Mesodermal cell (in vitro differentiated cells): Measurements from ENCODE around the gene COG4.

ENCODE experiments used
- H3K27ac ChIP-seq: 2 replicates; pipeline ENCODE4 v1.7.0; 2013; ENCODE audit warnings: mild to moderate bottlenecking, low read depth, low read length, moderate library complexity; ENCODE audit not compliant: severe bottlenecking
- H3K36me3 ChIP-seq: 2 replicates; pipeline ENCODE4 v1.7.1; 2013; ENCODE audit warnings: mild to moderate bottlenecking, low read length, moderate library complexity; ENCODE audit not compliant: control insufficient read depth, insufficient read depth
- H3K4me1 ChIP-seq: one replicate; pipeline ENCODE4 v1.7.1; 2013; ENCODE audit warnings: mild to moderate bottlenecking, low read length; ENCODE audit not compliant: insufficient read depth, control insufficient read depth, poor library complexity, severe bottlenecking
- H3K4me3 ChIP-seq: 2 replicates; pipeline ENCODE4 v1.7.0; 2013; ENCODE audit warnings: low read length, control low read depth, mild to moderate bottlenecking; ENCODE audit not compliant: insufficient read depth, poor library complexity, severe bottlenecking; ENCODE audit errors: extremely low read depth
- H3K9me3 ChIP-seq: 2 replicates; pipeline ENCODE4 v1.7.1; 2013; ENCODE audit warnings: mild to moderate bottlenecking, low read length, moderate library complexity; ENCODE audit not compliant: control insufficient read depth
- WGBS, 2 experiments: methylation state at CpG; one replicate each; pipeline ENCODE4 v1.1.5; 2013; ENCODE audit warnings: missing lambda C conversion rate in 2 of 2; ENCODE audit not compliant: insufficient coverage in 2 of 2; 5-methylcytosine and 5-hydroxymethylcytosine counted together

The COG4 gene

GRCh38 chr16:70480127-70481105 is 42.9 kb downstream of the COG4 start:
- Histone ChIP-seq H3K36me3 (peaks cover 58% of the 10 kb centered on the region), H3K4me1 (peaks cover 17% of the 10 kb centered on the region), H3K4me3 (no peak overlapping the region), H3K27ac (no peak overlapping the region), H3K9me3 (no peaks in the 10 kb centered on the region)
- 94 to 96% methylated on average over 16 to 17 of the region's 17 CpGs for WGBS, 2 experiments

GRCh38 chr16:70478912-70479341 is 44.4 kb downstream of the COG4 start:
- H3K27ac ChIP-seq = no peak overlapping the region
- 87 to 93% methylated on average over 9 to 10 of the region's 10 CpGs for WGBS, 2 experiments

GRCh38 chr16:70478169-70478568 is 45.2 kb downstream of the COG4 start:
- peaks cover 24% of the 10 kb centered on the region for H3K4me1 ChIP-seq
- WGBS, 2 experiments = 94 to 96% methylated on average over 6 to 7 of the region's 8 CpGs
- no peak overlapping the region for H3K4me3 ChIP-seq
- peaks cover 41% of the 10 kb centered on the region for H3K36me3 ChIP-seq
- no peaks in the 10 kb centered on the region for H3K9me3 ChIP-seq
- H3K27ac ChIP-seq = no peak overlapping the region

More at GRCh38 chr16:70478912-70479341, 44.4 kb downstream of the COG4 start:
- no peaks in the 10 kb centered on the region for H3K9me3 ChIP-seq
- peaks cover 24% of the 10 kb centered on the region for H3K4me1 ChIP-seq
- H3K36me3 ChIP-seq = peaks cover 46% of the 10 kb centered on the region
- no peak overlapping the region for H3K4me3 ChIP-seq

- Histone ChIP-seq H3K4me3 (no peak overlapping the region), H3K9me3 (no peaks in the 10 kb centered on the region), H3K27ac (peak overlapping the region; percentile 67), H3K4me1 (peaks cover 18% of the 10 kb centered on the region), H3K36me3 (peaks cover 32% of the 10 kb centered on the region)
- 86 to 98% methylated on average over 10 to 12 of the region's 13 CpGs for WGBS, 2 experiments
Observed at GRCh38 chr16:70476272-70477020, 46.9 kb downstream of the COG4 start.

- 89 to 91% methylated on average over 18 to 24 of the region's 24 CpGs for WGBS, 2 experiments
- Histone ChIP-seq H3K27ac (no peak overlapping the region), H3K4me3 (no peak overlapping the region), H3K4me1 (peaks cover 18% of the 10 kb centered on the region), H3K36me3 (peaks cover 20% of the 10 kb centered on the region), H3K9me3 (no peaks in the 10 kb centered on the region)
Observed at GRCh38 chr16:70475054-70475871, 48.1 kb downstream of the COG4 start.

- H3K27ac ChIP-seq = no peak overlapping the region
- WGBS, 2 experiments = 93 to 94% methylated on average over 16 to 20 of the region's 22 CpGs
- no peaks in the 10 kb centered on the region for H3K9me3 ChIP-seq
- peaks cover 13% of the 10 kb centered on the region for H3K36me3 ChIP-seq
- peaks cover 18% of the 10 kb centered on the region for H3K4me1 ChIP-seq
- H3K4me3 ChIP-seq = no peak overlapping the region
Observed at GRCh38 chr16:70474320-70475053, 48.9 kb downstream of the COG4 start.

GRCh38 chr16:70473446-70474319 is 49.7 kb downstream of the COG4 start:
- Histone ChIP-seq H3K27ac (no peak overlapping the region), H3K36me3 (peaks cover 5% of the 10 kb centered on the region)
- 94 to 95% methylated on average over 15 to 18 of the region's 21 CpGs for WGBS, 2 experiments

GRCh38 chr16:70472786-70473433 is 50.4 kb downstream of the COG4 start:
- 95 to 97% methylated on average over 27 to 28 of the region's 28 CpGs for WGBS, 2 experiments

More at GRCh38 chr16:70473446-70474319, 49.7 kb downstream of the COG4 start:
- H3K9me3 ChIP-seq = no peaks in the 10 kb centered on the region
- no peak overlapping the region for H3K4me3 ChIP-seq
- H3K4me1 ChIP-seq = peaks cover 18% of the 10 kb centered on the region

GRCh38 chr16:70470927-70471341 is 52.4 kb downstream of the COG4 start:
- peaks cover 10% of the 10 kb centered on the region for H3K4me1 ChIP-seq
- no peak overlapping the region for H3K27ac ChIP-seq

More at GRCh38 chr16:70472786-70473433, 50.4 kb downstream of the COG4 start:
- H3K4me1 ChIP-seq = peaks cover 18% of the 10 kb centered on the region
- no peak overlapping the region for H3K4me3 ChIP-seq
- H3K36me3 ChIP-seq = no peaks in the 10 kb centered on the region
- H3K27ac ChIP-seq = no peak overlapping the region
- H3K9me3 ChIP-seq = no peaks in the 10 kb centered on the region

More at GRCh38 chr16:70470927-70471341, 52.4 kb downstream of the COG4 start:
- Histone ChIP-seq H3K9me3 (no peaks in the 10 kb centered on the region), H3K36me3 (no peaks in the 10 kb centered on the region), H3K4me3 (no peak overlapping the region)
- WGBS, 2 experiments = 84 to 86% methylated on average over 4 to 12 of the region's 17 CpGs
